K562 (cell line): Measurements from ENCODE around the gene SRC. TPM values are rescaled to one million over a fixed set of nuclear protein-coding genes. Genes with fewer than 3 reads are reported as not detected.

ENCODE experiments used
- ATAC-seq: fragments of 200-7000 bp; cut with Tn5 transposase; 3 replicates; pipeline ENCODE4 v1.9.1; 2020; ENCODE audit warnings: moderate library complexity
- BruUV-seq: library from RNA; stranded (reverse); fragments of 400-500 nt; replicated peaks from 2 replicates; lab custom pipeline; 2021; lab: Mats Ljungman, UMichigan
- CTCF ChIA-PET: fragments of 300-600 bp; formaldehyde crosslinking; extraction: SDS; loops from one replicate; lab custom pipeline; 2021; ENCODE audit warnings: low intra/inter-chr PET ratio; lab: Yijun Ruan, JAX
- POLR2A ChIA-PET: fragments of 300-600, 350-650 bp; sonication (Branson Sonifier 250); formaldehyde crosslinking; extraction: SDS; loops from one replicate; lab custom pipeline; 2021; ENCODE audit warnings: antibody characterized with exemption, inconsistent platforms; lab: Yijun Ruan, JAX
- DNase-seq, 4 experiments: peaks; one replicate each; pipeline versions ENCODE4 v3.0.0 to v3.0.0-alpha.2; 2011 to 2018; ENCODE audit warnings: low spot score in 3 of 4, mixed read lengths in 3 of 4; ENCODE audit errors: extremely low read depth in 1 of 4
- FAIRE-seq: peaks from 2 replicates; lab custom pipeline; 2011; peaks lifted over from hg19 to GRCh38; lab: Jason Lieb, UNC
- H2AFZ ChIP-seq: 2 replicates; pipeline ENCODE4 v1.6.0; 2011; ENCODE audit warnings: low read depth, low read length, control low read depth, inconsistent platforms
- H3K27ac ChIP-seq: fragments of 200-600 bp; 3 replicates; pipeline ENCODE4 v1.8.0; 2011; ENCODE audit warnings: low read depth, mild to moderate bottlenecking, control low read depth, inconsistent platforms, low read length, moderate library complexity, mixed read lengths; ENCODE audit errors: extremely low read depth
- H3K27me3 ChIP-seq, 2 experiments: fragments of 300-600 bp in 1 of 2; 2 replicates in 1 of 2; 3 replicates in 1 of 2; pipeline versions ENCODE4 v1.6.0 to v1.8.0; 2011; ENCODE audit warnings: inconsistent platforms in 2 of 2, low read length in 2 of 2, mild to moderate bottlenecking in 1 of 2, mixed read lengths in 1 of 2, moderate library complexity in 1 of 2; ENCODE audit not compliant: control insufficient read depth in 2 of 2, insufficient read depth in 2 of 2
- H3K36me3 ChIP-seq: fragments of 300-600 bp; 3 replicates; pipeline ENCODE4 v1.8.0; 2011; ENCODE audit warnings: mild to moderate bottlenecking, low read length, inconsistent platforms; ENCODE audit not compliant: control insufficient read depth, insufficient read depth
- H3K4me1 ChIP-seq, 2 experiments: fragments of 200-600 bp in 1 of 2; replicated peaks in 1 of 2; 2 replicates in 1 of 2; 3 replicates in 1 of 2; pipeline versions ENCODE4 v1.5.1 to v1.8.0; 2011; ENCODE audit warnings: inconsistent platforms in 2 of 2, low read length in 2 of 2, mild to moderate bottlenecking in 1 of 2, mixed read lengths in 1 of 2, moderate library complexity in 1 of 2; ENCODE audit not compliant: control insufficient read depth in 2 of 2, insufficient read depth in 2 of 2
- H3K4me2 ChIP-seq: 2 replicates; pipeline ENCODE4 v1.6.1; 2011; ENCODE audit warnings: low read length, control low read depth, inconsistent platforms, mixed read lengths; ENCODE audit not compliant: insufficient read depth
- H3K4me3 ChIP-seq: fragments of 200-600 bp; sonication (generic), shearing (Covaris generic); 2 replicates; pipeline ENCODE4 v1.5.1; 2016; ENCODE audit warnings: control low read depth, inconsistent platforms
- H3K79me2 ChIP-seq: fragments of 200-600 bp; 3 replicates; pipeline ENCODE4 v1.8.0; 2011; ENCODE audit warnings: low read length, inconsistent platforms; ENCODE audit not compliant: control insufficient read depth, insufficient read depth
- H3K9ac ChIP-seq, 2 experiments: 2 replicates each; pipeline versions ENCODE4 v1.6.0 to v1.6.1; 2011; ENCODE audit warnings: low read depth in 2 of 2, low read length in 2 of 2, control low read depth in 1 of 2, inconsistent platforms in 1 of 2, mild to moderate bottlenecking in 1 of 2, mixed read lengths in 1 of 2; ENCODE audit not compliant: insufficient read depth in 1 of 2
- H3K9me1 ChIP-seq: one replicate; pipeline ENCODE4 v1.6.0; 2011; ENCODE audit warnings: inconsistent platforms, mild to moderate bottlenecking, low read length, moderate library complexity; ENCODE audit not compliant: control insufficient read depth, insufficient read depth
- H3K9me3 ChIP-seq: replicated peaks from 2 replicates; pipeline ENCODE4 v1.5.1; 2011; ENCODE audit warnings: low read depth, low read length, inconsistent platforms; ENCODE audit not compliant: control insufficient read depth, insufficient read depth
- H4K20me1 ChIP-seq: replicated peaks from 2 replicates; pipeline ENCODE4 v1.6.1; 2011; ENCODE audit warnings: low read length, inconsistent platforms, mixed read lengths; ENCODE audit not compliant: control insufficient read depth, insufficient read depth
- BRCA1 ChIP-seq, 2 experiments: fragments of 450-650 bp in 1 of 2; sonication (generic) in 1 of 2; formaldehyde crosslinking in 1 of 2; IDR thresholded peaks; 2 replicates each; pipeline versions ENCODE4 v1.5.0 to v1.6.1; 2017 to 2020; ENCODE audit warnings: mild to moderate bottlenecking in 1 of 2, missing genetic modification reagents in 1 of 2
- GABPB1 ChIP-seq: sonication (generic); formaldehyde crosslinking; IDR thresholded peaks from 2 replicates; pipeline ENCODE4 v1.8.0; 2022; ENCODE audit warnings: mild to moderate bottlenecking, missing genetic modification reagents
- MAFK ChIP-seq: IDR thresholded peaks from 2 replicates; pipeline ENCODE4 v1.6.1; 2011; ENCODE audit warnings: low read length, improper control_type of control experiment
- NFE2 ChIP-seq: IDR thresholded peaks from 2 replicates; pipeline ENCODE4 v1.6.1; 2014; ENCODE audit warnings: antibody characterized with exemption, low read depth
- NR4A1 ChIP-seq, 2 experiments: fragments of 250-450 bp in 1 of 2; fragments of 450-650 bp in 1 of 2; sonication (Bioruptor Pico) in 1 of 2; IDR thresholded peaks; 2 replicates each; pipeline versions ENCODE4 v1.4.0 to v1.6.1; 2016 to 2020; ENCODE audit warnings: mild to moderate bottlenecking in 2 of 2, missing compliant biosample characterization in 1 of 2, missing genetic modification characterization in 1 of 2, moderate library complexity in 1 of 2
- RBM22 ChIP-seq: fragments of 200-400 bp; formaldehyde crosslinking; IDR thresholded peaks from 2 replicates; pipeline ENCODE4 v1.6.1; 2018; ENCODE audit warnings: low read length, low read depth; ENCODE audit not compliant: poor library complexity, severe bottlenecking
- WGBS: fragments of 100-300 bp; shearing (Covaris generic); methylation state at CpG from one replicate; pipeline ENCODE4 v1.1.6; 2016; ENCODE audit warnings: low coverage, mixed read lengths; ENCODE audit not compliant: insufficient coverage; ENCODE audit errors: missing lambda C conversion rate; 5-methylcytosine and 5-hydroxymethylcytosine counted together
- in situ Hi-C: fragments of 300-500 bp; cut with MboI; formaldehyde crosslinking; loops from 4 replicates; pipeline ENCODE4 v1.15.0; 2018; ENCODE audit warnings: inconsistent platforms, mixed read lengths
- intact Hi-C: fragments of 100-400 bp; cut with micrococcal nuclease; formaldehyde crosslinking; loops from 2 replicates; pipeline ENCODE4 v1.14.2; 2022
- polyA plus RNA-seq, 8 experiments: library from polyadenylated mRNA; depleted of rRNA in 4 of 8; stranded (reverse) in 5 of 8; unstranded in 3 of 8; fragments of >200 nt; fragmentation: Nextera tagmentation in 2 of 8; fragmentation: Illumina TruSeq in 1 of 8; extraction: Ambion mirVana in 2 of 8; extraction: Trizol in 1 of 8; gene quantifications; 2 replicates each; pipeline versions ENCODE4 v1.2.1 to v1.2.3, GENCODE V29; 2011 to 2014; ENCODE audit warnings: inconsistent platforms in 1 of 8, missing spikeins in 1 of 8
- total RNA-seq, 7 experiments: library from RNA; depleted of rRNA in 6 of 7; stranded (reverse); fragments of >200 nt in 6 of 7; fragmentation: Illumina TruSeq in 2 of 7; extraction: Trizol in 2 of 7; gene quantifications; 2 replicates each; pipeline versions ENCODE4 v1.2.1 to v1.2.3, GENCODE V29; 2011 to 2021; ENCODE audit warnings: low replicate concordance in 1 of 7
- TF ChIP-seq, protein P1 (sequence below), 2 experiments: fragments of 450-650 bp in 1 of 2; sonication (generic) in 1 of 2; formaldehyde crosslinking in 1 of 2; IDR thresholded peaks; 2 replicates each; pipeline versions ENCODE4 v1.7.1 to v1.9.0; 2016 to 2022; ENCODE audit warnings: inconsistent platforms in 1 of 2, mild to moderate bottlenecking in 1 of 2, missing genetic modification reagents in 1 of 2

Gene SRC
- total and polyA plus RNA-seq, 9 of the 15 experiments (the other 6 are each of a cell fraction or from before 2014, with no cell fraction given), result 0.06 to 8.5 (median 3.1) TPM

DNA sequence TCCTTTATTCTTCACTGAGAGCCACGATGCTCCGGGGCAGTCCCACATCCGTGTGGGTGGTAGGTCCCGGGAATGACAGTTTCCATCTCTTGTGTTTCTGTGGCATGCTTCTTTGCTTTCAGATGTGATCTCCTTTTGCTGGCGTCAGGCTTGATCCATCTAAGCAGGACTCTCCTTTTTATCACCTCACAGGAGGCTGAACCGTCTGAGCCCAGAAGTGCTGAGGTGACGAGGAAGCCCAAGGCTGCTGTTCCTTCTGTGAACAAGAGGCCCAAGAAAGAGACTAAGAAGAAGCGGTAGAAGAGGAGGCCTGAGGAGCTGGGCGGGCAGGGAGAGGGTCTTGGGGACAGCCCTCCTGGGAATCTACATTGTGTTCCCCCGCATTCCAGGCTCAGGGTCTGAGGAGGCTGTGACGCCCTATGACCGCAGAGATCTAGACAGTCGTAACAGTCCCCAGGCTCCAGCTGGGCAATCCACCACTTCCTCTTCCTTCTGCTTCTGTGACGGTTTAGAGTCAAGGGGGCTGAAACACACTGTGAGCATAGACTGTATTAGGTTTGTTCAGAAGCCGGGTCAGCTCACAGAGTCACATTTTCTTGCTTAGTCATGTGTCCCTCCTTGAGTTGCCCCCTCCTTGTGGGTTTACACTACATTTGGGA is 29.7 kb upstream of the SRC start:
- peak overlapping the region in 1 of 2 experiments; percentile 72; a peak in 1 of 4 replicates for H3K9ac ChIP-seq
- ChIA-PET POLR2A (no interaction called here), CTCF (no interaction called here)
- H3K79me2 ChIP-seq, result no peaks in the 10 kb centered on the region; the same call in 2 of the 3 replicates
- H3K27me3 ChIP-seq, result no peaks in the 10 kb centered on the region
- H3K9me1 ChIP-seq, result peaks cover 3% of the 10 kb centered on the region
- H3K9me3 ChIP-seq, result no peaks in the 10 kb centered on the region
- TSS peak; percentile 31 for BruUV-seq
- peak in 1 of 4 experiments; percentile 51 for DNase-seq
- peaks cover 3% of the 10 kb centered on the region; the same call in 1 of the 2 replicates for H4K20me1 ChIP-seq
- no peak overlapping the region for H3K4me3 ChIP-seq
- peak; percentile 71 for ATAC-seq
- no peak overlapping the region for H2AFZ ChIP-seq
- peak overlapping the region; percentile 42; the same call in 2 of the 3 replicates for H3K27ac ChIP-seq
- H3K36me3 ChIP-seq, result peaks cover 37% of the 10 kb centered on the region
- peak; percentile 52 for FAIRE-seq
- H3K4me2 ChIP-seq, result no peak overlapping the region
- intact Hi-C loops (no loop called here), in situ Hi-C loops (no loop called here)
- H3K4me1 ChIP-seq, result peaks cover 30 to 41% of the 10 kb centered on the region in 2 experiments
- 67% methylated on average over 15 of the region's 15 CpGs for WGBS
- TF ChIP-seq RBM22 (no peak), BRCA1 (IDR thresholded peaks at IDR 0.05) (no peak), BRCA1 (CRISPR knock-in tag; IDR thresholded peaks at IDR 0.05) (0 out of 2 replicates have a peak, but pooled peaks have one; percentile 10), MAFK (peak; percentile 41; the same call in 1 of the 2 replicates), GABPB1 (CRISPR knock-in tag) (peak; percentile 85), NFE2 (peak; percentile 66), NR4A1 (CRISPR knock-in tag; IDR thresholded peaks at IDR 0.05) (no peak), NR4A1 (tag; IDR thresholded peaks at IDR 0.05) (no peak)
- TF ChIP-seq, protein P1, sequence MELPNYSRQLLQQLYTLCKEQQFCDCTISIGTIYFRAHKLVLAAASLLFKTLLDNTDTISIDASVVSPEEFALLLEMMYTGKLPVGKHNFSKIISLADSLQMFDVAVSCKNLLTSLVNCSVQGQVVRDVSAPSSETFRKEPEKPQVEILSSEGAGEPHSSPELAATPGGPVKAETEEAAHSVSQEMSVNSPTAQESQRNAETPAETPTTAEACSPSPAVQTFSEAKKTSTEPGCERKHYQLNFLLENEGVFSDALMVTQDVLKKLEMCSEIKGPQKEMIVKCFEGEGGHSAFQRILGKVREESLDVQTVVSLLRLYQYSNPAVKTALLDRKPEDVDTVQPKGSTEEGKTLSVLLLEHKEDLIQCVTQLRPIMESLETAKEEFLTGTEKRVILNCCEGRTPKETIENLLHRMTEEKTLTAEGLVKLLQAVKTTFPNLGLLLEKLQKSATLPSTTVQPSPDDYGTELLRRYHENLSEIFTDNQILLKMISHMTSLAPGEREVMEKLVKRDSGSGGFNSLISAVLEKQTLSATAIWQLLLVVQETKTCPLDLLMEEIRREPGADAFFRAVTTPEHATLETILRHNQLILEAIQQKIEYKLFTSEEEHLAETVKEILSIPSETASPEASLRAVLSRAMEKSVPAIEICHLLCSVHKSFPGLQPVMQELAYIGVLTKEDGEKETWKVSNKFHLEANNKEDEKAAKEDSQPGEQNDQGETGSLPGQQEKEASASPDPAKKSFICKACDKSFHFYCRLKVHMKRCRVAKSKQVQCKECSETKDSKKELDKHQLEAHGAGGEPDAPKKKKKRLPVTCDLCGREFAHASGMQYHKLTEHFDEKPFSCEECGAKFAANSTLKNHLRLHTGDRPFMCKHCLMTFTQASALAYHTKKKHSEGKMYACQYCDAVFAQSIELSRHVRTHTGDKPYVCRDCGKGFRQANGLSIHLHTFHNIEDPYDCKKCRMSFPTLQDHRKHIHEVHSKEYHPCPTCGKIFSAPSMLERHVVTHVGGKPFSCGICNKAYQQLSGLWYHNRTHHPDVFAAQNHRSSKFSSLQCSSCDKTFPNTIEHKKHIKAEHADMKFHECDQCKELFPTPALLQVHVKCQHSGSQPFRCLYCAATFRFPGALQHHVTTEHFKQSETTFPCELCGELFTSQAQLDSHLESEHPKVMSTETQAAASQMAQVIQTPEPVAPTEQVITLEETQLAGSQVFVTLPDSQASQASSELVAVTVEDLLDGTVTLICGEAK (IDR thresholded peaks at IDR 0.05), result 0 out of 2 replicates have a peak, but pooled peaks have one; percentile 38
- TF ChIP-seq, protein P1 (CRISPR knock-in tag; IDR thresholded peaks at IDR 0.05), result no peak
